ENCODE results near the gene RNU6-1. TPM values are rescaled to one million over a fixed set of nuclear protein-coding genes. Genes with fewer than 3 reads are reported as not detected.

RNU6-1 gene
- total RNA-seq, 2 donors from 2014 or later = not detected

GRCh38 chr15:67870868-67871408 is 31.1 kb upstream of the RNU6-1 start:
- peaks cover 3% of the 10 kb centered on the region for H3K36me3 Mint-ChIP-seq (ENCODE audit: low read depth)
- peaks cover 32% of the 10 kb centered on the region for H3K9me3 Mint-ChIP-seq
- peaks cover 23% of the 10 kb centered on the region for H3K9me3 ChIP-seq (ENCODE audit: control insufficient read depth, low read length)
- H3K36me3 ChIP-seq (ENCODE audit: control insufficient read depth, insufficient read depth, low read length) = no peaks in the 10 kb centered on the region
- H3K4me1 Mint-ChIP-seq = peaks cover 4% of the 10 kb centered on the region
- no peaks in the 10 kb centered on the region for H3K27me3 Mint-ChIP-seq (ENCODE audit: insufficient read depth)
- DNase-seq = no peak
- H3K27ac ChIP-seq (ENCODE audit: low read depth, low read length) = no peak overlapping the region
- H3K4me1 ChIP-seq (ENCODE audit: control insufficient read depth, insufficient read depth, low read length) = no peaks in the 10 kb centered on the region
- H3K27ac Mint-ChIP-seq = no peak overlapping the region
- H3K9ac ChIP-seq (ENCODE audit: extremely low read depth, low read length, poor library complexity, severe bottlenecking) = no peak overlapping the region
- no peak for TF ChIP-seq CTCF (conservative IDR thresholded peaks at IDR 0.05)
- H3K27me3 ChIP-seq (ENCODE audit: control insufficient read depth, insufficient read depth, low read length, poor library complexity, severe bottlenecking) = no peaks in the 10 kb centered on the region
- H3K4me3 ChIP-seq (ENCODE audit: low read length) = no peak overlapping the region
- H3K4me3 Mint-ChIP-seq = no peak overlapping the region

- H3K27me3 ChIP-seq (ENCODE audit: control insufficient read depth, insufficient read depth, low read length, poor library complexity, severe bottlenecking) = no peaks in the 10 kb centered on the region
- no peak for TF ChIP-seq CTCF (conservative IDR thresholded peaks at IDR 0.05)
- peaks cover 3% of the 10 kb centered on the region for H3K36me3 Mint-ChIP-seq (ENCODE audit: low read depth)
- H3K9me3 Mint-ChIP-seq = peaks cover 32% of the 10 kb centered on the region
- no peaks in the 10 kb centered on the region for H3K27me3 Mint-ChIP-seq (ENCODE audit: insufficient read depth)
- no peak for DNase-seq
- H3K4me1 ChIP-seq (ENCODE audit: control insufficient read depth, insufficient read depth, low read length) = peaks cover 3% of the 10 kb centered on the region
- H3K4me3 Mint-ChIP-seq = no peak overlapping the region
- H3K27ac Mint-ChIP-seq = no peak overlapping the region
- H3K4me1 Mint-ChIP-seq = peaks cover 8% of the 10 kb centered on the region
- no peak overlapping the region for H3K27ac ChIP-seq (ENCODE audit: low read depth, low read length)
- H3K9ac ChIP-seq (ENCODE audit: extremely low read depth, low read length, poor library complexity, severe bottlenecking) = no peak overlapping the region
- H3K4me3 ChIP-seq (ENCODE audit: low read length) = no peak overlapping the region
- no peaks in the 10 kb centered on the region for H3K36me3 ChIP-seq (ENCODE audit: control insufficient read depth, insufficient read depth, low read length)
- peaks cover 23% of the 10 kb centered on the region for H3K9me3 ChIP-seq (ENCODE audit: control insufficient read depth, low read length)
- 85 to 93% methylated on average over 3 of the region's 3 CpGs for WGBS, 2 experiments (ENCODE audit: insufficient coverage in 1 of 2, insufficient read length in 1 of 2)
Observed at GRCh38 chr15:67869701-67870100, 29.9 kb upstream of the RNU6-1 start.

- DNase-seq = peak; percentile 73
- H3K27ac ChIP-seq (ENCODE audit: low read depth, low read length) = no peak overlapping the region
- peaks cover 6% of the 10 kb centered on the region for H3K27me3 ChIP-seq (ENCODE audit: control insufficient read depth, insufficient read depth, low read length, poor library complexity, severe bottlenecking)
- Mint-ChIP-seq H3K9me3 (peaks cover 16% of the 10 kb centered on the region), H3K4me1 (peaks cover 12% of the 10 kb centered on the region), H3K4me3 (no peak overlapping the region), H3K27me3 (ENCODE audit: insufficient read depth) (peaks cover 20% of the 10 kb centered on the region), H3K36me3 (ENCODE audit: low read depth) (peaks cover 3% of the 10 kb centered on the region), H3K27ac (peak overlapping the region; percentile 53)
- no peak overlapping the region for H3K4me3 ChIP-seq (ENCODE audit: low read length)
- WGBS, 2 experiments (ENCODE audit: insufficient coverage in 1 of 2, insufficient read length in 1 of 2) = 50% methylated on average over 1 to 4 of the region's 4 CpGs
- no peak for TF ChIP-seq CTCF (conservative IDR thresholded peaks at IDR 0.05)
- H3K9me3 ChIP-seq (ENCODE audit: control insufficient read depth, low read length) = peaks cover 14% of the 10 kb centered on the region
- no peak overlapping the region for H3K9ac ChIP-seq (ENCODE audit: extremely low read depth, low read length, poor library complexity, severe bottlenecking)
- no peaks in the 10 kb centered on the region for H3K36me3 ChIP-seq (ENCODE audit: control insufficient read depth, insufficient read depth, low read length)
- peaks cover 3% of the 10 kb centered on the region for H3K4me1 ChIP-seq (ENCODE audit: control insufficient read depth, insufficient read depth, low read length)
Observed at GRCh38 chr15:67865766-67866165, 25.9 kb upstream of the RNU6-1 start.
